Stimulated activated CD4-positive, alpha-beta T cell treated with anti-CD3 and anti-CD28 coated beads, Interleukin-1b, Interleukin-23, amount 100 ng/mL, for 24 hours (primary cell): ENCODE data around the gene DSTN.

Experiments
- DNase-seq, 4 experiments: peaks; one replicate each; pipeline ENCODE4 v3.0.0-alpha.2; 2020; ENCODE audit warnings: low read depth in 4 of 4, low spot score in 1 of 4

The DSTN gene

DNA sequence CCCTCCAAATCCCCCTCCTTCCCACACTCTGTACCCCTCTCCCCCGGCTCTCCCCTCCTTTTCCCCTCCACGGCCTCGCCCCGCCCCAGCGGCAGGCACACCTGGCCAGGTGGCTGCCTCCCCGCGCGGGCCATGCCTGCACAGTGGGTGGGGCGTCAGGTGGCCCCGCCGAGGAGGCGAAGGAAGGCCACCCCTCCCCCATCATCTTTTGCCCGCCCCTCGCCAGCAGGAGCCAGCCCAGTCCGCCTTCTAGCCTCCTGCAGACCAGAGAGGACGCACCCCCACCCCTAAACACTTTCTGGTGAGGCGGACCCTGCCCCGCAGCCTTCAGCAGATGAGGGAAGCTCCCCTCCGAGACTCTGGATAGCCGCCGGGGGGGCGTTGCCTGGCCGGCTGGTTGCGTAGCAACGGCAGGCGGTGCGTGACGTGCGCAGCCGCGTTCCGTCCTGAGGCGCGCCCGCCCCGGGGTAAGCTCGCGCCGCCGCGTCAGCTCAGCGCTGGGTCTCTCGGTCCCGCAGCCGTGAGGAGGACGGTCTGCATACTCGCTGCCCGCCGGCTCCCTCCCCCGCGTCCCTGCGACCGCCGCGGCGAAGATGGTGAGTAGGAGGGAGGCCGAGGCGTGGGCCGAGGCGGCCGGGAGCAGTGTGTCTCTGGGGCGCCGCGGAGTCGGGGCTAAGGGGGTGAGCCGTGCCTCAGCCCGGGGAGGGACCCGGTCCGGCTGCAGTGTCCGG lies at the start of gene DSTN:
Gene DSTN (plus strand): TSS at position 460 of the 731 bp plus-strand sequence. CDS start 134 bp downstream, at position 594.
- peak; percentile 65 to 84 (median 72) for DNase-seq

DNA sequence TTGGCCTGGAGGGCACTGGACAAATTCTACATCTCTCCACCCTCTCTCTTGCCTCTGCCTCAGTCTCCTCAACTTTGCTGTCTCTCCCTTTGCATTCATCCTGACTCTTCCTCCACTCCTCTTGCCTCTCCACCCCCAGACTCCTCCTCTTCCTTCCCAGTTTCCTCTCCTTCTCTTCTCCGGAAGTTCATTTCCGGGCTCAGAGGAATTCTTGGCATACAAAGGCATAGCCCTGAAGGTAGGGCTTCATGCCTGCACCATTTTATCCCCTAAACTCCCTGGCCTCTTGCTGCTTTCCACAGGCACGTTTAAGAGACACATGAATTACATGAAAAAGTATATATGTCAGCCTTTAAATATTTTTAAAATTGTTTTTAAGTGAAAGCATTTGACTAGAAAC lies 49.3 kb upstream of the DSTN start:
- DNase-seq: no peak

DNA sequence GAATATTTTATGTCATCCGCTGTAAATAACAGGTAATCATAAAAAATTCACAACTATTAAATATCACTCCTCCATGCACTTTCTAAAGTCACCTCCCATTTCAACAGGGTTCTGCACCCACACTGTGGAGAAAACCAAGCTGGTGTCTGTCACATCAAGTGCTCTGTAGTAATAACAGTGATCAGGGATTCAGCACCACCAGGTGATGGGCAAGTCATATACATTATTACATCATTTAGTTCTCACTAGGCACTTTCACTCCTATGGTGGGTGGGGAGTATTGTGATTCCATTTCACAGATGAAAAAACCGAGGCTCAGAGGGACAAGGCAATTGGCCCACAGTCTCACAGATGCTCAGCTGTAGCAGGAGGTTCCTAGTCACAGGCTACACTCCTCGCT lies 47.3 kb upstream of the DSTN start:
- no peak for DNase-seq

DNA sequence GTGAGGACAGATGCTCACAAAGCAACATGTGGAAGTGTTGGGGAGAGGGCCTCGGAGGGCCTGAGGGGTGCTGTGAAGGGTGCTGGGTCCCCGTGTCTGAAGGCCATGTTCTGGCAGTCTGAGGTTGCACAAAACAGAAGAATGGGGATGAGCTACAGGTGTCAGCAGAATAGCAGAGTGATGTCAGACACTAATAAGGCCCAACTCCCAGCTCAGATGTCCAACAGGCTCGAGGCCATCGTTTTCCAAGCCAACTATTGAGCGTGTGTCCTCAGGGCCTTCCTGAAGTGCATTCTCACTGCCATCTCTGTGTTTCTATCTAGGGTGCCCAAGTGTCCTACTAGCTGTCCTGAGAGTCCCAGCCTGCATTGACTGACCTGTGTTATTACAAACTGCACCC lies 46.5 kb upstream of the DSTN start:
- DNase-seq: no peak

DNA sequence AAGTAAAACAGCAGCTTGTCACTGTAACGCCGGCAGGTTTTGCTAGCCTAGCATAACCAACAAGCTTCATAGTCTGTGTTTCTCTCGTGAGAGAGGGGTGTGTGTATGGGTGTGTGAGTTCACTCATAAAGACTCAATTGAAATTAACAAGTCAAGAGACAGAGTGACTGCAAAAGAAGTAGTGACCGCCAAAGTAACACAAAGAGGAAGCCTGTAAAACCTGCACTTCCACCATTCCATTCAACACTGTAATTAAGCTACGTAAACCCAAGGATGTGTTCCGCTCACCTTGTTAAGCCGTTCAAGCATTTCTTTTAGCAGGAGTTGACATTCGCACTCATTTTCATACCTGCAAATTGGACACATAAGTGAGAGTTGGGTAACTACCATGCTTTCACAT lies 45.3 kb upstream of the DSTN start:
- no peak for DNase-seq

DNA sequence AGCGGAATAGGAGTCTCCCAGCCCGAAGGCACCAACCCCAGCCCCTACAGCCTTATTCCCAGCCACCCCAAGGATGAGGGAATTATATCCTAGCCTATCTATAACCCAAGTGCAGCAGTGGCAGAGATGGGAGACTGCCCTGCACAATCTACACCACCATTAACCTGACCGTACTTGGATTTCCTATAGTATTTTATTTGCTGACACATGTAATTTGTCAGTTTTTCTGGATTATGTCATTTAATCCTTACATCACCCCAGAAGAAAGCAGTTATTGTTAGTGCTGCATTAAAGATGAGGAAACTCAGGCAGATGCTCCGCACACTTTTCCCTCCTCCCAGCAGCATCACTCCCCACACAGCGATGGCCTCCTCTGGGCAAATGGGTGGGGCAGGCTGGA lies 44.7 kb upstream of the DSTN start:
- no peak for DNase-seq

DNA sequence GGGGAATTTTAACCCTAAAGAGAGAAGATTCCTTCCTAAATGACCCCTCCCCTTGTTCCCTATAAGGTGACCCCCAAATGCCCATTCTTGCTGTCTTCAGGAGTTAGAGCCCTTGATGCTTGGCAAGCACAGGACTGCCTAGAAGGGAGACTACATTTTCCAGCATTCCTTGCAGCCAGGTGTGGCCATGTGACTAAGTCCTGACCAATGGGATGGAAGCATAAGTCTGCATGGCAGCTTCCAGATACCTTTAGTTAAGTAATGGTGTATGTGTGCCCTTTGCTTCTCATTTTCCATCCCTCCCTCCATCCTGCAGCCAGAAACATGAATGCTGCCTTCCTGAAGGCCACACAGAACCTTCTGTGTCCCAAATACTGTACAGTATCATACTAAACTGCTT lies 44.2 kb upstream of the DSTN start:
- no peak for DNase-seq

DNA sequence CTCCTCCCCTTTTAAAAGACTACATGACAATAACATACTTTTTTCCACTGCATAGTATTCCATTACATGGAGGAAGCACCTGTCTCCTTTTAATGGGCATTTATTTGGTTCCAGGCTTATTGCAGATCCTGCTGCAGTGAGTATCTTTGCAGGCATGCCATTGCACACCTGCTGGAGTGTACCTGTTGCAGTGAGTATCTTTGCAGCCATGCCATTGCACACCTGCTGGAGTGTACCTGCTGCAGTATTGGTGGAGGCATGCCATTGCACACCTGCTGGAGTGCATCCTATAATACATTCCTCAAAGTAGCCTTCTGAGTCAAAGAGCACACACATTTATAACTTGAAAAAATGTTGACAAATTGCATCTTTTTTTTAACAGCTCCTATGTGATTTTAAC lies 40.3 kb upstream of the DSTN start:
- no peak for DNase-seq

DNA sequence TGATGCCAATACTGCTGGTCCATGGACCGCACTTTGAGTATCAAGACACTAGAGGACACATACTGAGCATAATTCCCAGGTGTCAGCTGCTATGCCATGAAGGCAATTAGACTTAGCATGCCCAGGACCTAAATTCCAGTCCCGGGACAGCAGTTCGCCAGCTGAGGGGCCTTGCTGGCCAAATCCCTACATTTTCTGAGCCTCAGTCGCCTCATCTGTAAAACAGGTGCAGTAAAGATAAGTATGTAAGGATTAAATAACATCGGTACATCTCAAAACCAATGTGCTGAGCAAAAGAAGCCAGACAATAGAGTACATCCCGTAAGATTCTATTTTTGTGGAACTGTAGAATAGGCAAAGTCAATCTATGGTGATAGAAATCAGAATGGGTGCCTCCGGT lies 39.7 kb upstream of the DSTN start:
- no peak for DNase-seq

DNA sequence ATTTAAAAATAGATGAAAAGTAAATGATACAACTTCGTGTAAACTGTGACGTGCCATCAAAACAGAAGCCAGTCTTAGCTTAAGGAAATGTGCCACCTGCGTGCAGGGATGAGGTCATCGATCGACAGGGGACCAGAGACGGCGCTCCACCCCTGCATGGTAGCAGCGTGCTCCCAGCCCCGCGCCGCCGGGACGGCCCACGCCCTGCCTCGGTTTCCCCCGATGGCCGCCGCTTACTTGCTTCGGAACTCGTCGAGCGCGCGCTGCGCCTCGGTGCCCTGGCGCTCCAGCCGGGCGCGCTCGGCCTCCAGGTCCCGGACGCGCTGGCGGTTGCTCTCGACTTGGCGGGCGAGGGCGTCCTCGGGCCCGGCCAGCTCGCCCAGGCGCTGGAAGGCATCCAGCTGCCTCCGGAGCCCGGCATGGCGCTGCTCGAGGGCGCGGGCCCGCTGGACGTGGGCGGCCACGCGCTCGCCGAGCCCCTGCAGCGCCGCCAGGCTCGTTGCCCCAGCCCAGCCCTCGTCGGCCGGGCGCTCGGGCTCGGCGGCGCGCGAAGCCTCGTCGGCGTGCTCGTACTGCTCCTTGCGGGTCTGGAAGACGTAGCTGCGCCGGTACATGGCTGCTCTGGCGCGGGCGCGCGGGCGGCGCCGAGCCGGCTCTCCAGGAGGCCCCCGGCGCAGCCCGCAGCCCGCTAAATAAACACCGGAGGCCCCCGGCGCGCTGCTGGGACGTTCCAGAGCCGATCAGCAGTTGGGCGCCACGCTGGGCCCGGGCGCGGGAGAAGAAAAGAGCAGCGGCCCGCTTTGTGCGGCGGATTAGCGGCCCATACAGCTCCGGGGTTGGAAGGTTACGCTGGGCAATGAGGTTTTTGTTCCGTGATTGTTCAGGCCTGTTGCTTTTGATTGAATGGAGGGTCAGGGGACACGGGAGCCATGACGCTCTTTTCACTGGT lies 38.9 kb upstream of the DSTN start, which contains the start of gene BFSP1:
Gene BFSP1 (minus strand): TSS at position 664 of the 949 bp plus-strand sequence. CDS start 50 bp downstream, at position 614.
- peak in 3 of 4 experiments; percentile 11 to 33 (median 28) for DNase-seq

DNA sequence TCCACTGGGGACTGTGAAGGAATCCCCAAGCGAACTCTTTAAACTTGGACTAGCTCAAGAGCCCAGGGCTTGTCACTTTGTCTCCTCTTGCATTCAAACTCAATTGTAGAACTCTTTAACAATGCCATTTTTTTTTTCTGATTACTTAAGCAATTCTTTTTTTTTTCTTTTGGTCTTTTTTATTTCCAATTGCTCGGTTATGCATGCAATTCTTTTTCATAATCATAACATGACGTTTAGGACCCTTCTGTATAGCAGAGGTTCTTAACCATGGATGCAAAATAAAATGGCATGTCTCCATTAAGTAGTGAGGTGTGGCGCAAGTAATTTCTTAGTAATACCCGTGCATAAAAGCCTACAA lies 38.2 kb upstream of the DSTN start:
- DNase-seq: no peak

DNA sequence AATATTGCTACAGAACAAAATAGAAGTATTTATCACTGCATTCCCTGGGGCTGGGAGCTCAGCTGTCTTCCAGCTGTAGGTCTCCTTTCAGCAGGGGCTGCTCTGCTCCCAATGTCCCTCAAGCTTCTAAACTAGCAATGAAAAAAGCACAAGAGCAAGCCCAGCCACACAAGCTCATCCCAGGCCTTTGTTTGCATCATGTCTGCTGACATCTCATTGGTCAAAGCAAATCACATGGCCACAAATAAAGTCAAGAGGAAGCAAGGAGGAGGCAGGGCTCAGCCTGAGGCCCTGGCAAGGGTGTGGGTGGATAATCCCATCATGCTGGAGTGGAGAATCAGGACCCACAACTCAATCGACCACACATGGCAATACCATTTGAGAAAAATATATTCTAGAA lies 36.5 kb upstream of the DSTN start:
- DNase-seq: no peak

DNA sequence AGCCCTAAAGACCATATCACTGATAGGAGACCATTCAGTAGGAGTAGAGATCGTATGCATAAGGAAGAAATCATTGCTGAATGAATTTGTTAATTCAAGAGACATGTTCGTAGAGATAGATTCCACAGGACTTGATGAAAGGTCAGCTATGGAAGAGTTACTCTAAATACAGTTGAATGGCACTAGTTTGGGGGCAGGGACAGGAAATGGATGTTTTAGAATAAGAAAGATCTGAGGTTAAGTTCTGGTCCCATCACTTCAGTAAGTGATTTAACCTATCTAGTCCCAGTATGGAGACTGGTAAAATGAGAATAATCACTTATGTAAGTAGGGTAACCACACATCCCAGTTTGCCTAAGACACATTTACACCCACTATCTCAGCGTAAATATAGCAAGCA lies 35.8 kb upstream of the DSTN start:
- no peak for DNase-seq

DNA sequence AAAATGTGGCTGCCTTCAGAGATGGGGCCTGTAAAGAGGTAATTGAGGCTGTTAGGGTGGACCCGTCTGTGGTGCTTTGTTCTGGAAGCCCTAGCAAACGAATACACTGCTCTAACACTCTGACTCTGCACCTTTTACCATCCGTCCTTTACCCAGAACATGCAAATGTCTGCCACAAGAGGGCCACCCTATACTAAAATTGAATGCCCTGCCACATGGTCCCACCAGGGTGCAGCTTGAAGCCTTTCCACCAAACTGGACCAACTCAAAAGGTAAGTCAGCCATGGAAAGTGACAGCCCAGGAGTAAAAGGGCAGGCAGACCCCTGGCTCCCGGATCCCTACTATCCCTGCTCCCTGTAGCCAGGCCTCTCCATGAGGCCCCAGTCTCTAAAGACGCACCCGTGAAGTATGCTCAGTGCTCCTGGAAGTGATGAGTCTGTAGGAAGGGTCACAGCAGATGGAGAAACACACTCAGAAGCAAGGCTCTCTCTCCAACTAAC lies 32.9 kb upstream of the DSTN start:
- DNase-seq: peak in 3 of 4 experiments; percentile 26 to 41 (median 33)

DNA sequence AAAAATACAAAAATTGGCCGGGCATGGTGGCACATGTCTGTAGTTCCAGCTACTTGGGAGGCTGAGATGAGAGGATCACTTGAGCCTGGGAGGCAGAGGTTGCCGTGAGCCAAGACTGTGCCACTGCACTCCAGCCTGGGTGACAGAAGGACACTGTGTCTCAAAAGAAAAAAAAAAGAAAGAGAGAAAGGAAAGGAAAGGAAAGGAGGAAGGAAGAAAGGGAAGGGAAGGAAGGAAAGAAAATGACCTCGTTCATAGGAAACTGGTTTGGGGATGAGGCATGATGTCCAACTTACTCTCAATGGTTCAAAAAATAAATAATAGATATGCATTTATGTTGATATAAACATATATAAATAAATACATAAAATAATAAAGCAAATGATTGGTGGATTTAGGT lies 31.9 kb upstream of the DSTN start:
- DNase-seq: no peak

DNA sequence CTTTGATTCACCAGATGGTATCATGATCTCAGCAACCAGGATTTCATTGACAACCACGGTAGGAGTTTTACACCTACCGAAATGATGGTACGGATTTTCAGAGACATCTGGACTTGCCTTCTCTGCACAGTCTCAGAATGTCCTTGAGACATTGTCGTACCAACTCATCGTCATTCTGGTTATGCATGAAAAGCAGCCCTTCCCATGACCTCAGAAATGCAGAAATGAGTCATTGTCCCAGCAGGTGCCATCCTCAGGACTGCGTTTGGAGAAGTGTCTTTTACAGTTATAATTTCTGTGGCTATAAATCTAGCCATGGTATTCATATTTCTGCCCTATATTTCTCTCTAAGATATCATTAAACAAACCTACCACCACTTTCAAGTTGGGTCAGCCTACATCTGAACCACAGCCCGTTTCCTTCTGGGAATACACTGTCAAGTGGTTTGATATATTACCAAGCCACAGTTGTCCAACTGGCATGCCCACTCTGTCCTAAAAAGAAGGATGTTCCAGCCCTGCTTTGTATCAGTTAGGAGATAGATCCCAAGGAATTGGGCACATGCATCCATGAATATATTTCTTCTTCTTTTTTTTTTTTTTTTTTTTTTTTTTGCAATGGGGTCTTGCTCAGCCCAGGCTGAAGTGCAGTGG lies 31.2 kb upstream of the DSTN start:
- no peak for DNase-seq

DNA sequence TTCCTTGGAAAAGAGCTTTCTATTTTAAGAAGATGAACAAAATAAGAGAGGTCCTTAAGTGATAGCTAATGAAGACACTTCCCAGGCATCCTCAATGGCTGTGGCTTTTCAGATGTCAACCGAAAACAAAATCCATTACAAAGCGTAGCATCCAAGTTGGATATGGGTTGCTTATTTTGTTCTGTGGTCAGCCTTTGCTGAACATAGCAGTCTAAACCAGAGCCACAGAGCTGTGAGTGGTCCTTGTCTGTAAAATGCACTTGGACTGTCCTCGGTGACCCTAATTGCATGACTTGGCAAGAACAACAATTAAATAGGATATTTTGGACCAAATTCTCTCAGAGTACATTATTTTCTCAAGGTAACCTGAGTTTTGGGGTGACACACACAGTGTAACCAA lies 28.3 kb upstream of the DSTN start:
- DNase-seq: no peak

DNA sequence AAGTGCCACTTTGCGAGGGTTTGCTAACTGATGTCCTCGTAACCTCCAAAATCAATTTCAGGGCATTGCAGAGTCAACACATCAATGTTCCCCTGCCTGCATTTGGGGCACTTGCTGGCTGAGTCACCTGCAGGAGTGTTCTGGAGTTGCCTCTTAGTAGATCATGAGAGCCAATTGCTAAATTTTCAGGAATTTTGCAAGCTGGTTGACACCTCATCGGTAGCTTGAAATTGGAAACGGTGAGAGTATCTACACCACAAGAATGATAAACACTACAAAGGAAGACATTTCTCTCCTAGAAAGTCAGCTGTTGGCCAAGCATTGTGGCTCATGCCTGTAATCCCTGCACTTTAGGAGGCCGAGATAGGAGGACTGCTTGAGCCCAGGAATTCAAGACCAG lies 27.9 kb upstream of the DSTN start:
- DNase-seq: no peak

DNA sequence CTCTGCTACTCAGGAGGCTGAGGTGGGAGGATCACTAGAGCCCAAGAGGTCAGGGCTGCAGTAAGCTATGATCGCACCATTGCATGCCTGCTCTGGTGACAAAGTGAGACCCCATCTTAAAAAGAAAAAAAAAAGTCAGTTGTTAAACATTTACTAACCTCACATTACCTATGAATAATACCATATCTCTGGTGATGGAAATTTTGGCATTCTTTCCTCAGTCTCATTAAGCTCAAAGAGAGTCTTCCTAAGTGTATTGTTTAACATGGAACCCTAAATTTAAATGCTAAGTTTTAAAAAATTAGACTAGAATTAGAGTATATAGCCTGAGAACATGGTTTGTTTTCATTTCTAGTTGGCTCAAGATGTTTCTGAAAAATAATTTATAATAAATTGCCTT lies 27.4 kb upstream of the DSTN start:
- no peak for DNase-seq

DNA sequence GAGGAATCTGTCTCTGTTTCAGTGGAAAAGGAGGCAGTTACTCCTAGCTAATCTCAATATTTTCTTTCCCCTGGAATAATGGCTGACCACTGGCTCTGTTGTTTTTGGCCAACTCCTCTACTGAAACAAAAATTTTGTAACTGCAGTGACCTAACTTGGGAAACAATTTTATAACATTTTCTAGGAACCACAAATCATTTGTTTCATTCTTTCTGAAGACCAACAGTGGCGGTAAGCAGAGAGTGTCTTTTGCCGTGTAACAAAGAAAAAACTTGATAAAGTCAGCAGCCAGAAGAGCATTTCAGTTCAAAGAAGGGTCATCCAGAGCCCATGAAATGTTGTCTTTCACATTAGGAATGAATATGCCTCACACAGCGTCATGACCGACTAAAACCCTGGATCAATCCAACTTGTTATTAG lies 26.9 kb upstream of the DSTN start:
- DNase-seq: no peak

DNA sequence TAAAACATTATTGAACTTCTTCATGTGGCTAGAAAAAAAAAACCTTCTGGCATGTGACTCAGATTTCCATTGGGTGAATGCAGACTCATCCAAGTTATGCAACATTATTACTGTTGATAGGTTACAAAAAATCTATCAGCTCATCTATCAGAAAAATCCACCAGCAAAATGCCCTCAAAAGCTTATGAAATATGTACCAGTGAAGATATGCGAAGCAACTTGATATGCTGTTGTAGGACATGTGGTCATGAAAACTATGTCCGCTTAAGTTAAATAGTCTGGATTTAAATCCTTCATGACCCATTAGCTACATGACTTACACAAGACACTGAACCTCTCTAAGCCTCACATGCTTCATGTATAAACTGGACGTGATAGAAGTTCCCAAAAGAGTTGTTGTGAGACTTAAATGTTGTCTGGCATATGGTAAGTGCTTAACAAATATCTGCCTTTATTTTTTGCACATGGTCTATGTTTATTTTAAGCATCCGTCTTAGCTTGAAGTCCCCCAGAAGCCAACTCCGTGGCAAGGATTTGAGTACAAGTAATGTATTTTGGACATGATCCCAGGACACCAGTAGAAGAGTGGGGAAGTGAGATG lies 26.2 kb upstream of the DSTN start:
- no peak for DNase-seq
